Mammary epithelial cell (primary cell): Measurements from ENCODE around the gene DDX1.

Experiments
- CTCF ChIP-seq, 2 donors: IDR thresholded peaks in 1 of 2; conservative IDR thresholded peaks in 1 of 2; 2 replicates each; pipeline ENCODE4 v1.5.1; 2011 to 2012; ENCODE audit warnings: inconsistent platforms in 2 of 2, low read length in 2 of 2, mild to moderate bottlenecking in 2 of 2, control low read depth in 1 of 2, low read depth in 1 of 2; ENCODE audit not compliant: insufficient read depth in 1 of 2; ENCODE audit errors: extremely low read depth in 1 of 2
- EZH2 ChIP-seq: IDR thresholded peaks from 2 replicates; pipeline ENCODE4 v1.6.1; 2012; ENCODE audit warnings: low read length, inconsistent platforms, borderline replicate concordance

- TF ChIP-seq CTCF (conservative IDR thresholded peaks at IDR 0.05 in 1 of 2, IDR thresholded peaks at IDR 0.05 in 1 of 2; ENCODE audit: extremely low read depth in 1 of 2, insufficient read depth in 1 of 2, low read depth in 1 of 2, low read length in 2 of 2), result no peak
- TF ChIP-seq EZH2, result no peak
Measured at GRCh38 chr2:15623481-15623796, 31.8 kb downstream of the DDX1 start.
